ENCODE measurements around the gene CDH5.

The CDH5 gene

DNA sequence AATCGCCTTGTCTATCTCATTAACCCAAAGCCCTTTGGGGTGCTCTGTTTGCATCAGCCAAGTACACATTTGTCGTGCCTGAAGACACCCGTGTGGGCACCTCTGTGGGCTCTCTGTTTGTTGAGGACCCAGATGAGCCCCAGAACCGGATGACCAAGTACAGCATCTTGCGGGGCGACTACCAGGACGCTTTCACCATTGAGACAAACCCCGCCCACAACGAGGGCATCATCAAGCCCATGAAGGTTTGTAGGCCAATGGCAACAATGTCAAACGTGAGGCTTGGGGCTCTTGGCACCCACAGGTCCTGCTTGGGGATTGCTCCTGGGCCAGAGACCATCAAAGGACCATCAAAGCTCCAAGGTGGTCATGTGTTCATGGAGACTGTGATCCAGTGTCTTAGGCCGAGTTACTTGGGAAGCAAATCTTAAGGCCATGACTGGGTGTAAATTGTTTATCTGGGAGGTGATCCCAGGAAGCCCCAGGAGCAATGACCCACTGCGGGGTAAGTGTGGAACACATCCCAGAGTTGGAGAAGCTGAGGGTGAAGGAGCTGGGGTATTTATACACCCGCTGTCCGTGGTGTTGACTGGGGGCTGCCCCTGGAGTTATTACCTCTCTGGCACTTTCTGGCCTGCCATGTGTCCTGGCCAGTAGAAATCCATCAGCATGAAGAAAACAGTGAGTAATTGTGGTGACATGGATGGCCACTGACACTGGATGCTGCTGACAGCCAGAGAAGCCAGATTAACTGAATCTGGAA is 24.0 kb downstream of the CDH5 start:
- Histone ChIP-seq H3K4me3 (ENCODE audit: low read depth, low read length) (no peak overlapping the region), H3K9me3 (no peaks in the 10 kb centered on the region), H3K27me3 (no peaks in the 10 kb centered on the region), H3K4me1 (no peaks in the 10 kb centered on the region), H3K36me3 (no peaks in the 10 kb centered on the region)
- TF ChIP-seq, protein P1, sequence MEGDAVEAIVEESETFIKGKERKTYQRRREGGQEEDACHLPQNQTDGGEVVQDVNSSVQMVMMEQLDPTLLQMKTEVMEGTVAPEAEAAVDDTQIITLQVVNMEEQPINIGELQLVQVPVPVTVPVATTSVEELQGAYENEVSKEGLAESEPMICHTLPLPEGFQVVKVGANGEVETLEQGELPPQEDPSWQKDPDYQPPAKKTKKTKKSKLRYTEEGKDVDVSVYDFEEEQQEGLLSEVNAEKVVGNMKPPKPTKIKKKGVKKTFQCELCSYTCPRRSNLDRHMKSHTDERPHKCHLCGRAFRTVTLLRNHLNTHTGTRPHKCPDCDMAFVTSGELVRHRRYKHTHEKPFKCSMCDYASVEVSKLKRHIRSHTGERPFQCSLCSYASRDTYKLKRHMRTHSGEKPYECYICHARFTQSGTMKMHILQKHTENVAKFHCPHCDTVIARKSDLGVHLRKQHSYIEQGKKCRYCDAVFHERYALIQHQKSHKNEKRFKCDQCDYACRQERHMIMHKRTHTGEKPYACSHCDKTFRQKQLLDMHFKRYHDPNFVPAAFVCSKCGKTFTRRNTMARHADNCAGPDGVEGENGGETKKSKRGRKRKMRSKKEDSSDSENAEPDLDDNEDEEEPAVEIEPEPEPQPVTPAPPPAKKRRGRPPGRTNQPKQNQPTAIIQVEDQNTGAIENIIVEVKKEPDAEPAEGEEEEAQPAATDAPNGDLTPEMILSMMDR (IDR thresholded peaks at IDR 0.05; ENCODE audit: low read depth, low read length) = no peak
- DNase-seq = no peak

DNA sequence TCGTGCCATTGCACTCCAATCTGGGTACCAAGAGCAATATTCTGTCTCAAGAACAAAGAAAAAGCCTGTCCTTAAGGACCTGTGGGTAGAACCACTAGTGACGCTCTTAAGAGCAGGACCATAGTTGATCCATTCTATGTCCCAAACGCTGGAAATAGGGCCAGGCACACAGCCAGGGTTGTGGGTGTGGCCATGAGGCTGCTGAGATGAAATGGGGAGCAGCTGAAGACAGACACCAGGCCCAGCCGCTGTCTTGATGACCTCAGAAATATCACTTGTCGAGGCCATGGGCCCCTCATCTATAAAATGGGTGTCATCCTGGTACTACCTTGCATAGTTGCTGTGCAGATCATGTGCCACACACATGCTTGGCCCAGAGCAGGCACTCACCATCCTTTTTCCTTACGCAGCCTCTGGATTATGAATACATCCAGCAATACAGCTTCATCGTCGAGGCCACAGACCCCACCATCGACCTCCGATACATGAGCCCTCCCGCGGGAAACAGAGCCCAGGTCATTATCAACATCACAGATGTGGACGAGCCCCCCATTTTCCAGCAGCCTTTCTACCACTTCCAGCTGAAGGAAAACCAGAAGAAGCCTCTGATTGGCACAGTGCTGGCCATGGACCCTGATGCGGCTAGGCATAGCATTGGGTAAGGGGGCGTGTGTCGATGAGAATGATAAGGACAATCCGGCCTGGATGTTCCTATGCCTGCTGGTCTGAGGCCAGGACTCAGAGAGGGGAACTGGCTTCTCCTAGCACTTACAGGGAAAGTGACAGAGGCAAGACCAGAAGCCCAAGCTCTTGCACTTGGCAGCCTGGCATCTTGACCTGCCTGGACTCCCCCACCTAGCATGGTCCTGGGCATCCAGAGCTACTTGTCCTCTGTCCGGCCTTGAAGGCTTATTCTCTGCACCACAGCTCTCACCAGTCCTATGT is 25.5 kb downstream of the CDH5 start:
- TF ChIP-seq, protein P1 (IDR thresholded peaks at IDR 0.05; ENCODE audit: low read depth, low read length) = no peak
- Histone ChIP-seq H3K4me1 (no peaks in the 10 kb centered on the region), H3K9me3 (no peaks in the 10 kb centered on the region), H3K4me3 (ENCODE audit: low read depth, low read length) (no peak overlapping the region), H3K27me3 (no peaks in the 10 kb centered on the region), H3K36me3 (no peaks in the 10 kb centered on the region)
- no peak for DNase-seq

DNA sequence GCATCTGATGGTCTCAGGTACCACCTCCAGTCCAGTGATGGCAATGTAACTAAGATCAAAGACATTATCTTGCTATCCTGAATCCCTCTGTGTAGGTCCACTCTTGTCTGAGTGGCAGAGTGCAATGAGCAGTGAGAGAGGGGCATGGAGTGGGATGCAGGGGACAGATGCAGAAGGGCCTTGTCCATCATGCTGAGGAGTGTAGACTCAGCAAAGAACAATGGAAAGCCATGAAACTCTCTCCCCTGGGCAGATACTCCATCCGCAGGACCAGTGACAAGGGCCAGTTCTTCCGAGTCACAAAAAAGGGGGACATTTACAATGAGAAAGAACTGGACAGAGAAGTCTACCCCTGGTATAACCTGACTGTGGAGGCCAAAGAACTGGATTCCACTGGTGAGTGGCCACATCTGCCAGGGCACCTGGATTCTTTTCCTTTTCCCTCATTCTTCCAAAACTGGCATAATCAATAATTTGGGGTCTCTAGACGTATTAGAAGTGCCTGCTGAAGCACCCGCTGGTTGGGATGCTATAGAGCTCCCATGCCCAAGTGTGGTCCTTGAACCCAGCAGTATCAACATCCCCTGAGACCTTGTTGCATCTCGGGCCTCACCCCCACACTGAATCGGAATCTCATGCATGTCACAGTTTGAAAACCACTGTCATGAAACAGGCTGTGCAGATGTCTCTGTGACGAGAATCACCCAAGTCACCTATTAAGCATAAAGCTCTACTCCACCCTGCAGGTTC is 29.5 kb downstream of the CDH5 start:
- DNase-seq = no peak
- Histone ChIP-seq H3K4me1 (peaks cover 5% of the 10 kb centered on the region; the same call in 1 of the 2 replicates), H3K36me3 (no peaks in the 10 kb centered on the region), H3K9me3 (no peaks in the 10 kb centered on the region), H3K27me3 (no peaks in the 10 kb centered on the region), H3K4me3 (ENCODE audit: low read depth, low read length) (no peak overlapping the region)
- TF ChIP-seq, protein P1 (IDR thresholded peaks at IDR 0.05; ENCODE audit: low read depth, low read length) = no peak

DNA sequence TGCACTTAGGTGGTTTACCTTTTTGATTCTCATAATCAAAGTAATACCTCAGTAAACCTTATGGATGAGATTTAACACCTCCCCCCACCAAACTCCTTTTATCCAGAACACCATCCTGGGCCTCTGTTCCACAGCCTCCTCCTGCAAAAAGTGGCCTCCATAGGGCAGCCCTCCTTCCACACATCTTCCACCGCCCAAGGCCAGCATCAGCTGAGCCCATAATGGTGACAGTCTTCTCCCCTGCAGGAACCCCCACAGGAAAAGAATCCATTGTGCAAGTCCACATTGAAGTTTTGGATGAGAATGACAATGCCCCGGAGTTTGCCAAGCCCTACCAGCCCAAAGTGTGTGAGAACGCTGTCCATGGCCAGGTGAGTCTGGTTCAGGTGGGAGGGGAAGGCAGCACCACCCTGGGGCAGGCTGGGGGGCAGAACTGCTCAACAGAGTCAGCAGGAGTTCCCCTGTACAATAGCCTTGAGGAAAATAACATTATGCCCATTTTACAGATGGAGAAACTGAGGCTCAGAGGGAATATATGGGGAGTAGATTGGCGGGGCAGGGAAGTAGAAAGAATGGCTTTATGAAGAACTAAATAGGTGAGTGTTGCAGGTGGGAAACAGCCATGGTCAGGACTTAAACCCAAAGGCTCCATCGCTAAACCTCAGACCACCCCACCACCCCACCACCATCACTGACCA is 31.4 kb downstream of the CDH5 start:
- no peaks in the 10 kb centered on the region for H3K27me3 ChIP-seq
- H3K36me3 ChIP-seq = no peaks in the 10 kb centered on the region
- no peak for DNase-seq
- no peaks in the 10 kb centered on the region for H3K9me3 ChIP-seq
- no peak overlapping the region for H3K4me3 ChIP-seq (ENCODE audit: low read depth, low read length)
- TF ChIP-seq, protein P1 (IDR thresholded peaks at IDR 0.05; ENCODE audit: low read depth, low read length) = no peak
- peaks cover 5% of the 10 kb centered on the region; the same call in 1 of the 2 replicates for H3K4me1 ChIP-seq

DNA sequence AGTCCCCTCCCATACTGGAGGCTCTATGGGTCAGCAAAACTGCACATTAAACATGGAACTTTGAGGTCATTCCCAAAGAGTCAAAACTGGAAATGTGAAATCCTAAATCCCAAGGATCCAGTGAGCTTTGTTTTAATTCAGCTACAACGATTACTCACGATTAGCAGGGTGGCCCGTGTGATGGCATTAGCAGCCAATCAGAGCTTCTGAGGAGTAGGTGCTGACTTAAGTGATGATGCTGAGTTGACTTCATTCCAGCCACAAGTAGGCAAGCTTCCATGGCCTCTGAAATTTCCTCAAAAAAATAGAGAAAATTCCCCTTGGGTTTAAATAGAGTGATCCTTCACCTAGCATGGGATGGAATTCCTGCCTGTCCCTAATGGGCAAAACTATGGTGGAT is 32.5 kb downstream of the CDH5 start:
- Histone ChIP-seq H3K36me3 (no peaks in the 10 kb centered on the region), H3K27me3 (no peaks in the 10 kb centered on the region), H3K4me1 (peaks cover 5% of the 10 kb centered on the region; the same call in 1 of the 2 replicates), H3K4me3 (ENCODE audit: low read depth, low read length) (no peak overlapping the region), H3K9me3 (no peaks in the 10 kb centered on the region)
- TF ChIP-seq, protein P1 (IDR thresholded peaks at IDR 0.05; ENCODE audit: low read depth, low read length) = no peak
- no peak for DNase-seq

Measured in BE2C (cell line).